Neural progenitor cell (in vitro differentiated cells): ENCODE results near the gene ASXL3. TPM values are rescaled to one million over a fixed set of nuclear protein-coding genes. Genes with fewer than 3 reads are reported as not detected.
A peak's percentile ranks its signal among the peaks of the same experiment; 100 is the strongest.

ENCODE experiments used
- DNase-seq: peaks from one replicate; pipeline ENCODE4 v3.0.0-alpha.2; 2016; ENCODE audit warnings: low spot score
- H2AFZ ChIP-seq: fragments of 200-600 bp; sonication (generic); replicated peaks from 2 replicates; pipeline ENCODE4 v1.6.1; 2016; ENCODE audit warnings: antibody characterized with exemption
- H3F3A ChIP-seq: fragments of 200-600 bp; sonication (generic); 2 replicates; pipeline ENCODE4 v1.6.1; 2016; ENCODE audit warnings: antibody characterized with exemption, low read depth
- H3K27ac ChIP-seq: fragments of 200-600 bp; sonication (generic); 2 replicates; pipeline ENCODE4 v1.5.1; 2016; ENCODE audit warnings: mild to moderate bottlenecking
- H3K27me3 ChIP-seq: fragments of 200-600 bp; sonication (generic); 2 replicates; pipeline ENCODE4 v1.6.1; 2016; ENCODE audit warnings: mild to moderate bottlenecking, moderate library complexity
- H3K36me3 ChIP-seq: fragments of 200-600 bp; sonication (generic); 2 replicates; pipeline ENCODE4 v1.5.1; 2016
- H3K4me1 ChIP-seq: fragments of 200-600 bp; sonication (generic); 2 replicates; pipeline ENCODE4 v1.6.1; 2016; ENCODE audit warnings: mixed run types
- H3K4me2 ChIP-seq: fragments of 200-600 bp; sonication (generic); 2 replicates; pipeline ENCODE4 v1.6.1; 2016
- H3K4me3 ChIP-seq: fragments of 200-600 bp; sonication (generic); 2 replicates; pipeline ENCODE4 v1.5.1; 2016
- H3K79me2 ChIP-seq: fragments of 200-600 bp; sonication (generic); 2 replicates; pipeline ENCODE4 v1.6.1; 2016; ENCODE audit warnings: low read depth
- H3K9ac ChIP-seq: fragments of 200-600 bp; sonication (generic); 2 replicates; pipeline ENCODE4 v1.6.1; 2016
- H3K9me3 ChIP-seq: fragments of 200-600 bp; sonication (generic); 2 replicates; pipeline ENCODE4 v1.5.1; 2016; ENCODE audit warnings: low read depth
- H4K20me1 ChIP-seq: fragments of 200-600 bp; sonication (generic); 2 replicates; pipeline ENCODE4 v1.6.1; 2016; ENCODE audit warnings: low read depth
- H3K27ac Mint-ChIP-seq: 3 replicates; pipeline ENCODE4 v1.8.0; 2021; ENCODE audit warnings: mixed read lengths
- H3K27me3 Mint-ChIP-seq: 2 replicates; pipeline ENCODE4 v1.8.0; 2022; ENCODE audit warnings: low read depth, mild to moderate bottlenecking, inconsistent platforms, moderate library complexity, mixed read lengths; ENCODE audit not compliant: insufficient read depth
- H3K36me3 Mint-ChIP-seq: 3 replicates; pipeline ENCODE4 v1.8.0; 2021; ENCODE audit warnings: mixed read lengths
- H3K4me1 Mint-ChIP-seq: 3 replicates; pipeline ENCODE4 v1.8.0; 2021; ENCODE audit warnings: mixed read lengths
- H3K4me3 Mint-ChIP-seq: 3 replicates; pipeline ENCODE4 v1.8.0; 2021; ENCODE audit warnings: mild to moderate bottlenecking, moderate library complexity, mixed read lengths
- H3K9me3 Mint-ChIP-seq: 3 replicates; pipeline ENCODE4 v1.8.0; 2020; ENCODE audit warnings: mixed read lengths
- CTCF ChIP-seq: fragments of 200-600 bp; sonication (generic); IDR thresholded peaks from 2 replicates; pipeline ENCODE4 v1.5.1; 2017; ENCODE audit warnings: antibody characterized with exemption, mild to moderate bottlenecking
- EZH2 ChIP-seq: fragments of 200-600 bp; sonication (generic); IDR thresholded peaks from 2 replicates; pipeline ENCODE4 v1.6.1; 2017; ENCODE audit warnings: antibody characterized with exemption, mild to moderate bottlenecking, moderate library complexity
- EZH2phosphoT487 ChIP-seq: fragments of 200-600 bp; sonication (generic); IDR thresholded peaks from 2 replicates; pipeline ENCODE4 v1.6.1; 2017; ENCODE audit warnings: antibody characterized with exemption
- total RNA-seq: library from RNA; depleted of rRNA; stranded (reverse); fragments of >200 nt; gene quantifications from 2 replicates; pipeline ENCODE4 v1.2.3, GENCODE V29; 2015; ENCODE audit warnings: low replicate concordance

The ASXL3 gene
- total RNA-seq: 2.7 and 5.1 TPM in 2 replicates

GRCh38 chr18:33577685-33578517 is at the start of gene ASXL3:
ASXL3 (plus strand) TSS chr18:33578219; CDS start chr18:33578632, 413 bp downstream.
- peak within 1 kb of the TSS; percentile 100 for H3K27ac Mint-ChIP-seq
- H3K27me3 Mint-ChIP-seq: peaks cover 3% of the 10 kb centered on the region
- DNase-seq: peak; percentile 80
- H3K4me3 Mint-ChIP-seq: peak within 1 kb of the TSS; percentile 99
- Histone ChIP-seq H3K4me2 (peak within 1 kb of the TSS; percentile 81), H3K79me2 (no peaks in the 10 kb centered on the region), H3K4me1 (peaks cover 24% of the 10 kb centered on the region), H3K9ac (peak within 1 kb of the TSS; percentile 46), H3K36me3 (no peaks in the 10 kb centered on the region), H3K4me3 (peak within 1 kb of the TSS; percentile 78), H3F3A (peaks cover 22% of the 10 kb centered on the region), H4K20me1 (no peaks in the 10 kb centered on the region), H3K9me3 (no peaks in the 10 kb centered on the region), H3K27me3 (peaks cover 45% of the 10 kb centered on the region), H2AFZ (peak within 1 kb of the TSS; percentile 89), H3K27ac (no peak within 1 kb of the TSS)
- H3K4me1 Mint-ChIP-seq: peaks cover 36% of the 10 kb centered on the region
- no peaks in the 10 kb centered on the region for H3K36me3 Mint-ChIP-seq
- peaks cover 3% of the 10 kb centered on the region for H3K9me3 Mint-ChIP-seq
- TF ChIP-seq CTCF: no peak
- no peak for TF ChIP-seq EZH2phosphoT487
- no peak for TF ChIP-seq EZH2

- no peak for DNase-seq
- Mint-ChIP-seq H3K4me1 (no peaks in the 10 kb centered on the region), H3K36me3 (no peaks in the 10 kb centered on the region), H3K9me3 (peaks cover 6% of the 10 kb centered on the region), H3K27ac (no peak overlapping the region), H3K27me3 (peaks cover 2% of the 10 kb centered on the region), H3K4me3 (no peak overlapping the region)
- TF ChIP-seq EZH2 (no peak), EZH2phosphoT487 (no peak), CTCF (no peak)
- Histone ChIP-seq H3K4me1 (peaks cover 4% of the 10 kb centered on the region), H3K4me2 (no peak overlapping the region), H3K79me2 (no peaks in the 10 kb centered on the region), H3K27me3 (no peaks in the 10 kb centered on the region), H2AFZ (no peak overlapping the region), H3F3A (no peaks in the 10 kb centered on the region), H3K36me3 (no peaks in the 10 kb centered on the region), H3K9me3 (no peaks in the 10 kb centered on the region), H3K9ac (no peak overlapping the region), H3K4me3 (no peak overlapping the region), H3K27ac (no peak overlapping the region), H4K20me1 (no peaks in the 10 kb centered on the region)
These were observed 45.0 kb upstream of the ASXL3 start for GRCh38 chr18:33532978-33533377.

- no peak overlapping the region for H3K9ac ChIP-seq
- H3K27ac ChIP-seq: no peak overlapping the region
- no peak overlapping the region for H3K4me3 Mint-ChIP-seq
- TF ChIP-seq EZH2phosphoT487 (no peak), CTCF (no peak), EZH2 (no peak)
- H3F3A ChIP-seq: no peaks in the 10 kb centered on the region
- no peaks in the 10 kb centered on the region for H3K79me2 ChIP-seq
- no peak for DNase-seq
- H3K27me3 ChIP-seq: no peaks in the 10 kb centered on the region
- H3K27me3 Mint-ChIP-seq: peaks cover 5% of the 10 kb centered on the region
- H3K4me1 ChIP-seq: peaks cover 4% of the 10 kb centered on the region
- H3K4me2 ChIP-seq: no peak overlapping the region
- no peaks in the 10 kb centered on the region for H4K20me1 ChIP-seq
- no peaks in the 10 kb centered on the region for H3K9me3 Mint-ChIP-seq
- peaks cover 3% of the 10 kb centered on the region for H3K4me1 Mint-ChIP-seq
- no peaks in the 10 kb centered on the region for H3K36me3 Mint-ChIP-seq
- no peaks in the 10 kb centered on the region for H3K9me3 ChIP-seq
- H2AFZ ChIP-seq: no peak overlapping the region
- no peak overlapping the region for H3K27ac Mint-ChIP-seq
- no peak overlapping the region for H3K4me3 ChIP-seq
- no peaks in the 10 kb centered on the region for H3K36me3 ChIP-seq
These were observed 41.1 kb upstream of the ASXL3 start for GRCh38 chr18:33536904-33537303.
